NCI-H146 treated with DMSO at 0.1 percent for 48 hours (cell line): ENCODE results near the gene IL10RB.
"Not testable (repeated sequence)": the region's sequence is repeated elsewhere in the genome, so short reads cannot be mapped to it uniquely, and the experiment has no call there.

Experiments
- DNase-seq: peaks from one replicate; lab custom pipeline; 2025; ENCODE audit not compliant: unreplicated experiment; lab: John Stamatoyannopoulos, UW

IL10RB gene

GRCh38 chr21:33300701-33301631 lies 34.8 kb downstream of the IL10RB start:
- peak; percentile 2 for DNase-seq

DNA sequence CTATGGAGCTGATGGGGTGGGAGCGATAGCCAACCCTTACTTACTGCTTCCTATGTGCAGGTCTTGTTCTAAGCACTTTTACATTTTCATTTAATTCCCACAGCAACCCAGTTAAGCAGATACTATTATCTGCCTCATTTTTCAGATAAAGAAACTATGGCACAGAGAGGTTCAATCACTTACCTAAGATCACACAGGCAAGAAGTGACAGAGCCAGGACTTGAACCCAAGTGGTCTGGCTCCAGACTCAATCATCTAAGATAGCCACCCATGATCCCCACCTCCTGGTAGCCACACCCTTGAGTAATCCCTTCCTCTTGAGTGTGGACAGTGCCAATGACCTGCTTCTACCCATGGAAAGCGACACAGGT lies 35.5 kb downstream of the IL10RB start:
- DNase-seq = no peak

DNA sequence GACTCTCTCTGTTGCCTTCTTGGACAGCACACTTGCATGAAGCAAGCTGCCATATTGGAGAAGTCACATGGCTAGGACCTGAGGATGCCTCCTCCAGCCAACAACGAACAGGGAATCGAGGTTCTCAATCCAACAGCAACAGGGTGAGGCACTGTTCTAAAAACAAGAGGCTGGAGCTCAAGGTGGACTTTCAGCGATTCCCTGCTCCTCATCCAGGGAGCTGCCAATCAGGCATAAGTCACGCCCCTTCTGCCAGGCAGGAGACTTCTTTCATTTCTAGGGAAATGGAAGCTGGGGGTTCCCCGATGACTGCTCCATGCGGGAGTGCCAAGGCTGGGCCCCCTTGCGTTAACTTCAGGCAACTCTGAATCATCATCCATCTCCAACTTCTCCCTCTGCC lies 35.9 kb downstream of the IL10RB start:
- no peak for DNase-seq

DNA sequence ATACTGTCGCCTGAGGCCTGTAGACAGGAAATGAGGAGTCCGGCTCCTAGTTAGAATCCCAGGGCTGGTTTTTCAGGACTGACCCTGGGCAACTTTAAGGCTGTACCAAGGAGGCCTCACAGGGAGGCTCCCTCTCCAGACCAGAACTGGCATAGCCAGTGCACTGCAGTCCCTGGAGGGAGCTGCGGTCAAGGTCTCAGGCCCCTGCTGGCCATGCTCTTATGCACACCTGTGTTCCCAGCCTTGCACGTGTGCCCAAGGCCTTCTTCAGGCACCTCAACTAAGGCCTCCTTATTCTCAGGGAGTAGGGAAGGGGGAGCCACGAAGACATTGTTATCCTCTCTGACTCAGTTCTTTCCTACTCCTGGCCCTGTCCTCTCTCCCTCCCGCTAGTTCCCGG lies 36.6 kb downstream of the IL10RB start:
- no peak for DNase-seq

GRCh38 chr21:33305344-33305671 lies 39.1 kb downstream of the IL10RB start:
- no peak for DNase-seq

GRCh38 chr21:33305938-33306337 lies 39.8 kb downstream of the IL10RB start:
- no peak for DNase-seq

GRCh38 chr21:33308586-33309490 lies 42.7 kb downstream of the IL10RB start:
- DNase-seq = no peak

- DNase-seq = no peak
Observed at GRCh38 chr21:33309778-33310177, 43.6 kb downstream of the IL10RB start.

DNA sequence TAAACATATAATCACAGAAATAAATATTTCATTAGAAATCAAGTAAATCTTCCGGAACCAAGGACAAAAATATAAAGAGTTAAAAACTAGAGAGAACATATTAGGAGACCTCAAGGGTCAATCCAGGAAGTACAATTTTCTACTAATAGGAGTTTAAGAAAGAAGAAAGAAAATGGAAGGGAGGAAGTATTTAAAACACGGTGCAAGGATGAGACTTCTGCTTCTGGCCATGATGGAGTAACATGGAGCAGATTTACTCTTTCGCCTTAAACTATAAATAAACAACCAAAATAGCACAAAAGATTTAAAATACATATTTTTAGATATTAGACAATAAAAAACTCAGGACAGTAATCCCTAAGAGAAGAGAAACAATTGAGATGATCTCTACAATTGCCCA lies 46.0 kb downstream of the IL10RB start:
- no peak for DNase-seq

GRCh38 chr21:33313183-33313582 lies 47.0 kb downstream of the IL10RB start:
- DNase-seq = no peak

DNA sequence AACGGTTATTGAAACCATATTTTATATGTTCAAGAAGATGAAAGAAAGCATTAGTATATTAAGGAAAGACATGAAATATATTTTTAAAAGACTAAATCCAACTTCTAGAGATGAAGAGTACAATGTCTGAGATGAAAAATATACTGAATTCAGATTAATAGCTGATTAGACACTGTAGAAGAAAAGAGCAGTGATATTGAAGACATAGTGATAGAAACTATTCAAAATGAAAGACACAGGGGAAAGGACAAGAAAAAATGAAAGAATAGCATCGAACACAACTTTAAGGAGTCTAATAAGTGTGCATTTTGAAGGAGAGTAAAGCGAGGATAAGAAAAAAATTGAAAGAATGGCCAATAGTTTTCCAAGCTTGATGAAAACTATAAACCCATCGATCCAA lies 47.4 kb downstream of the IL10RB start:
- DNase-seq = no peak

DNA sequence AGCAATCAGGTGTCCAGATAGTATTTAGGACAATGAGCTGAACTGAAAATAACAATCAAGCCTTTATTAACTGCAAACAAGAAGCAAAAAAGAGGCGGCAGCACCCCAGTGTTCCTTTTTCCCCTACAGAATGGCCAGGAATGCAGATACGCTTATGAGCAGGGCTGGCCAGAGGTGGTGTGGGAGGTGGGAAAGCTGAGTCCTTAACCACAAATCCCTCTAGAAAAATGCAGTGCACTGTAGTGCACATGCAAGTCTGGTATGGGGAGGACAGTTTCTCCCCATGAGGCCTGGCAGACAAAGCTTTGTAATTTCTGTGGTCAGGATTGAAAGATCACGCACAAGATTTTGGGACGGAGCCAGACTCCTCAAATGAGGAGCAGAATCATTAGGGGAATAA lies 47.9 kb downstream of the IL10RB start:
- no peak for DNase-seq

GRCh38 chr21:33315946-33316710 lies 50.0 kb downstream of the IL10RB start:
- DNase-seq = no peak

- DNase-seq = no peak
Observed at GRCh38 chr21:33317145-33317544, 51.0 kb downstream of the IL10RB start.

DNA sequence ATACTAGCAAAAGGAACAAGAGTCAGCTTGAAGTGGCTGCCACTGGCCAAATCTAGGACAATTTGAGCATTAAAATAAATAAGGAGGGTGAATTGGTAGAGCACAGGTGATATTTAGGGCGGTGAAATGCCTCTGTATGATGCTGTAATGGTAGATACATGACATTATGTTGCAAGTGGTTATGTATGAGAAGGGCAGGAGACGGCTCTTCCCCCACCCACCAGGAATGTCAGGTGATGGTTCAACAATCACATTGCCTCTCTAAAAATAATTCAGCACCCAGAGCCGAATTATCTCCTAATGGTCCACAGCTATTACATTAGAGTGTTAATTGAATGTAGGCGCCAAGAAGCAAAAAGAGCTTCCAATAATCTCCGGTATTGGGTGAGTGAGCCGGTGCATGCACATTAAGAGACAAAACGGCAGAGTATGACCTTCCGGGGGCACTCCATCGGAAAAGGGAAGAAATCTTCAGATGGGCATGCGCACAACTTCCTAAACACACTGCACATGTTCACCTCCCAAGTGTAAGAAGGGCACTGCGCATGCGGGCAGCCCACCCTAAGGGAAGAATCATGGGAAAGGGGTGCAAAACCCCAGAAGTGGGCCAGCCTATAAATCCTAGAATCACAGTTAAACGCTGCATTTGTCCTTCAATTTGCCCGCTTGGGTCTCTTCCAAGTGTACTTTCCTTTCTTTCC lies 51.8 kb downstream of the IL10RB start:
- no peak for DNase-seq

- not testable (repeated sequence) for DNase-seq
Observed at GRCh38 chr21:33321005-33321404, 54.8 kb downstream of the IL10RB start.

DNA sequence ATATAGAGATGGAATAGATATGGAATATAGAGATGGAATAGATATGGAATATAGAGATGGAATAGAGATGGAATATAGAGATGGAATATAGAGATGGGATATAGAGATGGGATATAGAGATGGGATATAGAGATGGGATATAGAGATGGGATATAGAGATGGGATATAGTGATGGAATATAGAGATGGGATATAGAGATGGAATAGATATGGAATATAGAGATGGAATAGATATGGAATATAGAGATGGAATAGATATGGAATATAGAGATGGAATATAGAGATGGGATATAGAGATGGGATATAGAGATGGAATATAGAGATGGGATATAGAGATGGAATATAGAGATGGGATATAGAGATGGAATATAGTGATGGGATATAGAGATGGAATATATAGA lies 57.4 kb downstream of the IL10RB start:
- not testable (repeated sequence) for DNase-seq

DNA sequence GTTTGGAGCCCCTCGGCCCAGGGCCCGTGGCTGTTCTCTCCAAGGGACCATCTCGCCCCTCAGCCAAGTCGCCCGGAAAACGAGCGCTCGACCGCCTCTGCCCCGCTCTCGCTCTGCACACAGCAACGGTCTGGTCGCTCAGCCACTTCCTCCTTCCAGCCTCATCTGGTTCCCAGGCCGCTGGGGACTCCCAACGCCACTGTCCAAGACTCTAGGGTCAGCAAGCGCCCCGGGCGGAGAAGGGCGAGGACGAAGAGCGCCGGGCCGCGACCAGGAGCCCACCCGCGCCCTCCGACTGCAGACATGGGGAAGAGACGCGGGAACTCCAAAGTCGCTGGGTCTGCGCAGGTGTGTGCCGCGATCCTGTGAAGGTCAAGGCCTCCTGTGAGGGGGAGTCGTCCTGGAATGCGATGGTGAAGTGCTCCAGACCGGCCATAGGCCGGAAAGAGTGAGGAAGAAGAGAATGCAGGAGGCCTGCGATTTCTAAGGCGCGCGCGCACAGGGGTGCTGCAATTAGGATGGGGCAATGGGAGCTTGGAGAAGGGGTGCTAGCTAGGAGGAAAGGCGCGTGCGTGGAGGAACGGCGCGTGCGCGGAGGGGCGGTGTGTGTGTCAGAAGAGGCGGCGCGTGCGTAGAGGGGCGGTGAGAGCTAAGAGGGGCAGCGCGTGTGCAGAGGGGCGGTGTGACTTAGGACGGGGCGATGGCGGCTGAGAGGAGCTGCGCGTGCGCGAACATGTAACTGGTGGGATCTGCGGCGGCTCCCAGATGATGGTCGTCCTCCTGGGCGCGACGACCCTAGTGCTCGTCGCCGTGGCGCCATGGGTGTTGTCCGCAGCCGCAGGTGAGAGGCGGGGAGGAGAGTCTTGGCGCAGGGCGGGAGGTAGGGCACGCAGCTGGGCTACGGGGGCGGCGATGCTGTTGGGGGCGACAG lies 58.4 kb downstream of the IL10RB start, which contains the start of gene IFNAR1:
TSS of gene IFNAR1 (plus strand) at position 680 of the 931 bp plus-strand sequence. CDS start at position 766, 86 bp downstream.
- peak; percentile 91 for DNase-seq
